Activated CD8-positive, alpha-beta T cell treated with anti-CD3 and anti-CD28 coated beads for 36 hours (primary cell): ENCODE data around the gene CAMTA1. TPM values are rescaled to one million over a fixed set of nuclear protein-coding genes. Genes with fewer than 3 reads are reported as not detected.

ENCODE experiments used
- ATAC-seq: fragments of 200-7000 bp; cut with Tn5 transposase; one replicate; pipeline ENCODE4 v1.10.0; 2021; ENCODE audit warnings: mild to moderate bottlenecking, moderate library complexity
- CTCF ChIA-PET: fragments of 350-600 bp; sonication (Branson Sonifier 250); formaldehyde crosslinking; loops from one replicate; lab custom pipeline; 2021; ENCODE audit warnings: antibody characterized with exemption; lab: Charles Lee
- POLR2A ChIA-PET: fragments of 350-600 bp; sonication (Branson Sonifier 250); formaldehyde crosslinking; loops from one replicate; lab custom pipeline; 2021; ENCODE audit warnings: antibody characterized with exemption; lab: Charles Lee
- DNase-seq: peaks from one replicate; pipeline ENCODE4 v3.0.0-alpha.2; 2020
- H3K27ac Mint-ChIP-seq: one replicate; pipeline ENCODE4 v1.8.0; 2021; ENCODE audit warnings: mild to moderate bottlenecking, mixed read lengths
- H3K27me3 Mint-ChIP-seq: one replicate; pipeline ENCODE4 v1.8.0; 2021; ENCODE audit warnings: mixed read lengths
- H3K36me3 Mint-ChIP-seq: one replicate; pipeline ENCODE4 v1.8.0; 2021; ENCODE audit warnings: low read depth, mixed read lengths
- H3K4me1 Mint-ChIP-seq: one replicate; pipeline ENCODE4 v1.8.0; 2021; ENCODE audit warnings: low read depth, mixed read lengths
- H3K4me3 Mint-ChIP-seq: one replicate; pipeline ENCODE4 v1.8.0; 2021; ENCODE audit warnings: mild to moderate bottlenecking, moderate library complexity, mixed read lengths
- H3K9me3 Mint-ChIP-seq: one replicate; pipeline ENCODE4 v1.8.0; 2021; ENCODE audit warnings: mixed read lengths
- CTCF ChIP-seq: fragments of 200-600 bp; IDR thresholded peaks from one replicate; pipeline ENCODE4 v1.8.0; 2022; ENCODE audit warnings: antibody characterized with exemption, mild to moderate bottlenecking
- intact Hi-C: fragments of 100-400 bp; cut with micrococcal nuclease; formaldehyde crosslinking; loops from one replicate; pipeline ENCODE4 v1.10.0; 2022
- total RNA-seq, 2 experiments: library from RNA; stranded (reverse); gene quantifications; one replicate each; pipeline ENCODE4 v1.2.3, GENCODE V29; 2021

CAMTA1 gene
- total RNA-seq, 2 experiments from 2014 or later: 67.7 to 70.9 TPM

- intact Hi-C loops: no loop called here
- H3K27me3 Mint-ChIP-seq: no peaks in the 10 kb centered on the region
These were observed 746.5 kb downstream of the CAMTA1 start for GRCh38 chr1:7531562-7532340.

GRCh38 chr1:7533006-7533405, 747.8 kb downstream of the CAMTA1 start:
- H3K27ac Mint-ChIP-seq: no peak overlapping the region
- DNase-seq (no peak), ATAC-seq (no peak)
- TF ChIP-seq CTCF: no peak
- no peaks in the 10 kb centered on the region for H3K27me3 Mint-ChIP-seq
- H3K9me3 Mint-ChIP-seq: no peaks in the 10 kb centered on the region
- POLR2A ChIA-PET: no interaction called here
- intact Hi-C loops: no loop called here
- H3K4me3 Mint-ChIP-seq: no peak overlapping the region
- CTCF ChIA-PET: no interaction called here
- H3K4me1 Mint-ChIP-seq: no peaks in the 10 kb centered on the region
- H3K36me3 Mint-ChIP-seq: no peaks in the 10 kb centered on the region

More at GRCh38 chr1:7531562-7532340, 746.5 kb downstream of the CAMTA1 start:
- CTCF ChIA-PET: no interaction called here
- H3K9me3 Mint-ChIP-seq: no peaks in the 10 kb centered on the region
- no peak overlapping the region for H3K27ac Mint-ChIP-seq
- no peak overlapping the region for H3K4me3 Mint-ChIP-seq
- ATAC-seq: no peak
- no peaks in the 10 kb centered on the region for H3K4me1 Mint-ChIP-seq
- no peak for DNase-seq
- POLR2A ChIA-PET: interaction anchor here (0.6 to 1.0 kb wide), 3 partner anchors 11 to 249 kb away, joined by 3 to 5 read pairs (median 3); no protein-coding TSS in a partner anchor
- no peak for TF ChIP-seq CTCF
- no peaks in the 10 kb centered on the region for H3K36me3 Mint-ChIP-seq

GRCh38 chr1:7534061-7534825, 749.0 kb downstream of the CAMTA1 start:
- no peaks in the 10 kb centered on the region for H3K27me3 Mint-ChIP-seq
- no peaks in the 10 kb centered on the region for H3K36me3 Mint-ChIP-seq
- POLR2A ChIA-PET: no interaction called here
- no peak overlapping the region for H3K27ac Mint-ChIP-seq
- no peak for DNase-seq
- TF ChIP-seq CTCF: no peak
- H3K9me3 Mint-ChIP-seq: no peaks in the 10 kb centered on the region
- intact Hi-C loops: no loop called here
- no peak overlapping the region for H3K4me3 Mint-ChIP-seq
- CTCF ChIA-PET: no interaction called here
- H3K4me1 Mint-ChIP-seq: no peaks in the 10 kb centered on the region
- ATAC-seq: no peak

- H3K4me1 Mint-ChIP-seq: no peaks in the 10 kb centered on the region
These were observed 749.8 kb downstream of the CAMTA1 start for GRCh38 chr1:7535016-7535415.

More at GRCh38 chr1:7535016-7535415, 749.8 kb downstream of the CAMTA1 start:
- no peak for TF ChIP-seq CTCF
- H3K4me3 Mint-ChIP-seq: no peak overlapping the region
- ChIA-PET CTCF (no interaction called here), POLR2A (no interaction called here)
- no peaks in the 10 kb centered on the region for H3K27me3 Mint-ChIP-seq
- H3K36me3 Mint-ChIP-seq: no peaks in the 10 kb centered on the region
- H3K27ac Mint-ChIP-seq: no peak overlapping the region
- ATAC-seq: no peak
- intact Hi-C loops: no loop called here
- H3K9me3 Mint-ChIP-seq: no peaks in the 10 kb centered on the region
- no peak for DNase-seq
